ENCODE data around the gene GPALPP1.

- TF ChIP-seq CTCF (IDR thresholded peaks at IDR 0.05) (no peak), MAX (IDR thresholded peaks at IDR 0.05; ENCODE audit: low read depth) (no peak), MXI1 (IDR thresholded peaks at IDR 0.05; ENCODE audit: low read depth, low read length) (no peak), USF2 (IDR thresholded peaks at IDR 0.05; ENCODE audit: borderline replicate concordance, low read depth, low read length) (no peak), TEAD4 (IDR thresholded peaks at IDR 0.05; ENCODE audit: borderline replicate concordance, insufficient read depth) (no peak), FOSL2 (IDR thresholded peaks at IDR 0.05; ENCODE audit: borderline replicate concordance, low read depth) (no peak), RAD21 (IDR thresholded peaks at IDR 0.05; ENCODE audit: low read length) (no peak), YY1 (IDR thresholded peaks at IDR 0.05; ENCODE audit: low read depth) (no peak), EP300 (IDR thresholded peaks at IDR 0.05; ENCODE audit: borderline replicate concordance in 1 of 2, low read depth in 1 of 2, low read length in 1 of 2) (no peak), GABPA (IDR thresholded peaks at IDR 0.05; ENCODE audit: low read depth) (no peak), EZH2phosphoT487 (IDR thresholded peaks at IDR 0.05; ENCODE audit: borderline replicate concordance, low read depth) (no peak), IRF3 (IDR thresholded peaks at IDR 0.05; ENCODE audit: low read depth, low read length) (no peak)
Observed at GRCh38 chr13:45015300-45015699, 26.0 kb downstream of the GPALPP1 start.
